Measurements from ENCODE around the gene LMF2. TPM values are rescaled to one million over a fixed set of nuclear protein-coding genes. Genes with fewer than 3 reads are reported as not detected.
A peak's percentile ranks its signal among the peaks of the same experiment; 100 is the strongest.

LMF2 gene
- total RNA-seq, 2 experiments from 2014 or later, result 119 to 132 TPM

- ATAC-seq, result no peak
- Mint-ChIP-seq H3K9me3 (ENCODE audit: insufficient read depth) (no peaks in the 10 kb centered on the region), H3K4me3 (no peak overlapping the region), H3K36me3 (ENCODE audit: low read depth) (peaks cover 8% of the 10 kb centered on the region), H3K27me3 (ENCODE audit: low read depth) (peaks cover 2% of the 10 kb centered on the region), H3K27ac (no peak overlapping the region), H3K4me1 (ENCODE audit: low read depth) (peaks cover 6% of the 10 kb centered on the region)
- POLR2A ChIA-PET, result interaction anchor here (0.9 kb wide), 1 partner anchor 52 kb away, joined by 3 read pairs; no protein-coding TSS in a partner anchor
- CTCF ChIA-PET, result interaction anchor here (1.0 to 1.8 kb wide), 2 partner anchors 32 to 119 kb away, joined by 3 to 4 read pairs; no protein-coding TSS in a partner anchor
- no peak for DNase-seq
Observed at GRCh38 chr22:50502096-50502495, 5.4 kb downstream of the LMF2 start.

DNA sequence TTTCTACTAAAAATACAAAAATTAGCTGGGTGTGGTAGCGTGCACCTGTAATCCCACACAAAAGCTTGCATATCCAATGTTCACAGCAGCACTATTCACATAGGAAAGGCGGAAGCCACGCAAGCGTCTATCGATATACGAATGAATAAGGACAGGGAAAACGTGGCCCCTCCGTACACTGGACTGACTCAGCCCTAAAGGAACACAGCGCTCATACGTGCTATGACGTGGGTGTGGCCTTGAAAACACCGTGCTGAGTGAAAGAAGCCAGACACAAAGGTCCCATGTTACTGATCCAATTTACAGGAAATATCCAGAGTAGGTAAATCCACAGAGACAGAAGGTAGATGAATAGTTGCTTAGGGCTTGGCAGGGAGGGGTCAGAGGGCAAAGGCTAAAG is 7.0 kb downstream of the LMF2 start:
- ATAC-seq, result no peak
- Mint-ChIP-seq H3K27ac (no peak overlapping the region), H3K9me3 (ENCODE audit: insufficient read depth) (no peaks in the 10 kb centered on the region), H3K36me3 (ENCODE audit: low read depth) (peaks cover 4% of the 10 kb centered on the region), H3K27me3 (ENCODE audit: low read depth) (peaks cover 3% of the 10 kb centered on the region), H3K4me3 (no peak overlapping the region), H3K4me1 (ENCODE audit: low read depth) (peaks cover 2% of the 10 kb centered on the region)
- no peak for DNase-seq
- POLR2A ChIA-PET, result interaction anchor here (0.7 kb wide), 1 partner anchor 121 kb away, joined by 3 read pairs; no protein-coding TSS in a partner anchor
- CTCF ChIA-PET, result interaction anchor here (1.0 to 1.8 kb wide), 5 partner anchors 25 to 249 kb away, joined by 3 to 9 read pairs (median 4); partner anchors contain the start of genes HDAC10 and SCO2

DNA sequence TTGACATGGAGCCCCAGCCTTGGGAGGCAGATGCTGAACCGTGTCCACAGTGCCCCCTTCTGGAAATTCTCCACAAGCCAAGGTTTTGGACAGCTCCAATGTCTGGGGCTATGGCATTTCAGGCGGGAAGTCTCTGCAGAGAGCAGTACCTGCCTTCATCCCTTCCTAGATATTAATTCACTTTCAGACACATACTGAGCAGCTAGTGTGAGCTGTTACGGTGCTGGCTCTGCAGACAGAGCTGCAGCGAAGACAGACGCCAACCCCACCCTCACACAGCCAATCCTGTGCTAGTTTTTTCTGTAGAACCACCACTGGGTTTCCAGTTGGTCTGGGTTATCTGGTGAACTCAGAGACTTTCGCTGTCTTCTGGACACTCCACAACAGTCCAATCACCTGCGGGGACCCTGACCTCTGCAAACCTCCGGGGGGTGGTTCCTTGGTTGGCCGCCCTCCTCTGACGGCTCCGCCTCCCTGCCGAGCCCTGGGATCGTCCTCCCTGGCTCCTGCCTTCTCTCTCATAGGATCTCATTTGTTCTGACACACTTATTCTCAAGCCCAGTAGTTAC is 9.1 kb downstream of the LMF2 start:
- no peak overlapping the region for H3K4me3 Mint-ChIP-seq
- peaks cover 3% of the 10 kb centered on the region for H3K27me3 Mint-ChIP-seq (ENCODE audit: low read depth)
- peaks cover 2% of the 10 kb centered on the region for H3K4me1 Mint-ChIP-seq (ENCODE audit: low read depth)
- ATAC-seq (peak; percentile 93), DNase-seq (peak; percentile 83)
- CTCF ChIA-PET, result interaction anchor here (0.6 to 3.4 kb wide), 25 partner anchors 10 to 257 kb away, joined by 3 to 26 read pairs (median 5); partner anchors contain the start of genes ADM2, HDAC10, LMF2 and NCAPH2
- POLR2A ChIA-PET, result interaction anchor here (0.6 to 2.1 kb wide), 9 partner anchors 9 to 248 kb away, joined by 3 to 7 read pairs (median 3); partner anchors contain the start of gene LMF2
- no peak overlapping the region for H3K27ac Mint-ChIP-seq
- H3K36me3 Mint-ChIP-seq (ENCODE audit: low read depth), result peaks cover 2% of the 10 kb centered on the region
- H3K9me3 Mint-ChIP-seq (ENCODE audit: insufficient read depth), result no peaks in the 10 kb centered on the region

DNA sequence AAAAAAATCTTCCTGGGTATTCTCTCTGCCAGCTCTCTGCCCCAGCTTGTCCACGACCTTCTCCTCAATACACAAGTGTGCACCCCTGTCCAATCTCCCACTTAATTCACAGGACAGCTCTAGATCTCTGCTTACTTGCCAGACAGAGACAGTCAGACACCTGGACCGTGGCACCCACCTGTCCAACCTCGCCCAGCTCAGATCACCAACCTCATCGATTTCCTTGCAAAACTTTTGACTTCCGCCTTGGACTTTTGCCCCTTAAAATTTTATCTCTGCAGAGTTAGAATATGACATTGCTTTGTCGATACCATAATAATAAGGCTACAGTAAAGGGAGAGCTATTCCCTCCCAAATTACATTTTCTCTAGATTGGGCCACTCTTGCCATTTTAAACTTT is 10.4 kb downstream of the LMF2 start:
- ATAC-seq (no peak), DNase-seq (no peak)
- no peaks in the 10 kb centered on the region for H3K9me3 Mint-ChIP-seq (ENCODE audit: insufficient read depth)
- peaks cover 2% of the 10 kb centered on the region for H3K4me1 Mint-ChIP-seq (ENCODE audit: low read depth)
- no peak overlapping the region for H3K4me3 Mint-ChIP-seq
- H3K27ac Mint-ChIP-seq, result no peak overlapping the region
- peaks cover 6% of the 10 kb centered on the region for H3K27me3 Mint-ChIP-seq (ENCODE audit: low read depth)
- ChIA-PET POLR2A (interaction anchor here (1.0 to 2.1 kb wide), 7 partner anchors 10 to 146 kb away, joined by 3 to 6 read pairs (median 3); partner anchors contain the start of gene LMF2), CTCF (interaction anchor here (1.0 to 3.4 kb wide), 16 partner anchors 11 to 255 kb away, joined by 3 to 26 read pairs (median 8); partner anchors contain the start of genes ADM2, HDAC10, LMF2 and NCAPH2)
- peaks cover under 1% of the 10 kb centered on the region for H3K36me3 Mint-ChIP-seq (ENCODE audit: low read depth)

DNA sequence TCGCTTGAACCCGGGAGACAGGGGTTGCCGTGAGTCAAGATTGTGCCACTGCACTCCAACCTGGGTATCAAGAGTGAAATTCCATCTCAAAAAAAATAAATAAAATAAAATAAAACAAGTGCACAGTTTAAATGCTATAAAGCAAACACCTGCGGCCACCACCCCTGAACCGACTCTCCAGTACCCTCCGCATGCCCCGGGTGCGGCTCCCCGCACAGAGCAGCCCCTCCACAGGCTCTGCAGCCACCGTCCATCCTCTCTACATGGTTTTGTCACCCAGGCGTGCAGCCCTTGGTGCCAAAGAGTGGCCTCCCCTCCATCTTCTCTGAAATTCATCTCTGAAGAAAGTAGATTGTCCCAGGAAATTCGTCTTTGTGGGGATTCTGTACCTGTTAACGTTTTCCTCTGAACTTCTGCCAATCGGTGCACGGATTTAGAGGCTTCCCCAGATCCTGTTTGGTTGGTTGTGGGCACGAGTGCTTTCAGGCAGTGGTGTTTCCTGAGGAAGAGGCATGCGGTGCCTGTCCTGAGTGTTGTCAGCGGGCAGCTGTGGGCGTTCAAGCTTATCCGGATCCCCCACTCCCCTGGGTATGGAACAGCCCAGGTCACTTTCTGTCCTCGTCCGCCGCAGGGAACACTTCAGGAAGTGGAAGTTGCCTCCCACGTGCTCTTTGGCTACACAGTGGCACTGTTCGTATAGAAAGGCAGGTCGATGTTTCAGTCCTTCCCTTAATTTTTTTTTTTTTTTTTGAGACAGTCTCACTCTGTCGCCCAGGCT is 16.8 kb downstream of the LMF2 start:
- Mint-ChIP-seq H3K27me3 (ENCODE audit: low read depth) (peaks cover 2% of the 10 kb centered on the region), H3K36me3 (ENCODE audit: low read depth) (no peaks in the 10 kb centered on the region), H3K9me3 (ENCODE audit: insufficient read depth) (no peaks in the 10 kb centered on the region), H3K4me3 (peak overlapping the region; percentile 25), H3K27ac (peak overlapping the region; percentile 34), H3K4me1 (ENCODE audit: low read depth) (peaks cover 8% of the 10 kb centered on the region)
- POLR2A ChIA-PET, result interaction anchor here (0.7 kb wide), 1 partner anchor 39 kb away, joined by 5 read pairs; no protein-coding TSS in a partner anchor
- DNase-seq (no peak), ATAC-seq (peak; percentile 42)
- CTCF ChIA-PET, result interaction anchor here (0.6 to 1.8 kb wide), 2 partner anchors 21 to 88 kb away, joined by 3 to 4 read pairs; no protein-coding TSS in a partner anchor

GRCh38 chr22:50489363-50490243 is 17.9 kb downstream of the LMF2 start:
- POLR2A ChIA-PET, result no interaction called here
- CTCF ChIA-PET, result no interaction called here
- H3K4me1 Mint-ChIP-seq (ENCODE audit: low read depth), result peaks cover 8% of the 10 kb centered on the region

GRCh38 chr22:50488886-50489285 is 18.6 kb downstream of the LMF2 start:
- Mint-ChIP-seq H3K36me3 (ENCODE audit: low read depth) (no peaks in the 10 kb centered on the region), H3K9me3 (ENCODE audit: insufficient read depth) (no peaks in the 10 kb centered on the region), H3K27me3 (ENCODE audit: low read depth) (peaks cover 2% of the 10 kb centered on the region), H3K4me3 (no peak overlapping the region), H3K27ac (no peak overlapping the region), H3K4me1 (ENCODE audit: low read depth) (peaks cover 8% of the 10 kb centered on the region)
- no peak for DNase-seq
- CTCF ChIA-PET, result no interaction called here
- no peak for ATAC-seq
- POLR2A ChIA-PET, result no interaction called here

More at GRCh38 chr22:50489363-50490243, 17.9 kb downstream of the LMF2 start:
- DNase-seq (no peak), ATAC-seq (no peak)
- no peaks in the 10 kb centered on the region for H3K36me3 Mint-ChIP-seq (ENCODE audit: low read depth)
- no peak overlapping the region for H3K27ac Mint-ChIP-seq
- H3K9me3 Mint-ChIP-seq (ENCODE audit: insufficient read depth), result no peaks in the 10 kb centered on the region
- no peak overlapping the region for H3K4me3 Mint-ChIP-seq
- H3K27me3 Mint-ChIP-seq (ENCODE audit: low read depth), result peaks cover 2% of the 10 kb centered on the region

DNA sequence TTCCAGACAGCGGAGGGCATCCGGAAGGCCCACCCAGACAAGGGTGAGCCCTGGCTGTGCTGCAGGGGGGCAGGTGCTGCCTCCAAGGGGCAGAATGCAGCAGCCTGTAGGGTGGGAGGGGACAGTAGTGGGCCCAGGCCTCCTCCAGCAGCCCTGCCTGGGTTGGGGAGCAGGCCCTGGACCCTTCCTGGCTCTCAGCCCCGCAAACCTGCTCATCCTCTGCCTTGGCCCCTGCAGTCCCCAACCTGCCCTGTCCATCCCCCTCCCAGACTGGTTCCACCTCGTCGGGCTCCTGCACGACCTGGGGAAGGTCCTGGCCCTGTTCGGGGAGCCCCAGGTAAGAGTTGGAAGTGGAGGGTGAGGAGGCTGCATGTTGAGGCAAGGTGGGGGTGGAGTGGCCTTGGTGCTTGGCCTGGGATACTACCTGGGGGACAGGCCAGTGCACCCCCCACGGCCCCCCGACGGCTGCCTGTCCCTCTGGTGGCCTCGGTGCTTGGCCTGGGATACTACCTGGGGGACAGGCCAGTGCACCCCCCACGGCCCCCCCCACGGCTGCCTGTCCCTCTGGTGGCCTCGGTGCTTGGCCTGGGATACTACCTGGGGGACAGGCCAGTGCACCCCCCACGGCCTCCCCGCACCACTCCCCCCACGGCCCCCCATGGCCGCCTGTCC is 19.4 kb downstream of the LMF2 start:
- DNase-seq, result no peak
- H3K27me3 Mint-ChIP-seq (ENCODE audit: low read depth), result peaks cover under 1% of the 10 kb centered on the region
- no peak overlapping the region for H3K4me3 Mint-ChIP-seq
- no peak for ATAC-seq
- peaks cover 8% of the 10 kb centered on the region for H3K4me1 Mint-ChIP-seq (ENCODE audit: low read depth)
- POLR2A ChIA-PET, result no interaction called here
- no peaks in the 10 kb centered on the region for H3K9me3 Mint-ChIP-seq (ENCODE audit: insufficient read depth)
- no peaks in the 10 kb centered on the region for H3K36me3 Mint-ChIP-seq (ENCODE audit: low read depth)
- no peak overlapping the region for H3K27ac Mint-ChIP-seq
- CTCF ChIA-PET, result no interaction called here

DNA sequence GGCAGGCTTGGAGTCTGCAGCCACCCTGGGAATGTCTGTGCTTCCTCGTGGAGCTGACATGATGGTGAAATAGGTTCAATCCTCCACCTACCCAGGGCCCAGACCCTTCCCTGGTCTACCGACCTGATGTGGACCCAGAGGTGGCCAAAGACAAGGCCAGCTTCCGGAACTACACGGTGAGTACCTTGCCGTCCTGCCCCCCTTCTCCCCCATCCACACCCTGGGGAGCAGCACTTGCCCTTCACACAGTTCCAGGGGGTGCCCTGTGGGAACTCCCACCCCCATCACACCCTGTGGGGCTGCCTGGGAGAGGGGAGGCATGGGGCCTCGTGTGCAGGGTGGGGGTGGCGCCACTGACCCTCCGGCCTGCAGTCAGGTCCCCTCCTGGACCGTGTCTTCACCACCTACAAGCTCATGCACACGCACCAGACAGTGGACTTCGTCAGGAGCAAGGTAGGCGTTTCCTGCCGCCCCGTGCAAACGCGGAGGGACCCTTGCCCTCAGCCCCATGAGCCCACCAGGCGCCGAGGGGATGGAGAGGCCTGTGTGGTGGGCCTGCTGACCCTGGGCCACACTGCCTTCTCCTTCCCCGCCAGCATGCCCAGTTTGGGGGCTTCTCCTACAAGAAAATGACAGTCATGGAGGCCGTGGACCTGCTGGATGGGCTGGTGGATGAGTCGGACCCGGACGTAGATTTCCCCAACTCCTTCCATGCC is 20.1 kb downstream of the LMF2 start:
- Mint-ChIP-seq H3K27ac (no peak overlapping the region), H3K27me3 (ENCODE audit: low read depth) (no peaks in the 10 kb centered on the region), H3K36me3 (ENCODE audit: low read depth) (no peaks in the 10 kb centered on the region), H3K4me1 (ENCODE audit: low read depth) (peaks cover 8% of the 10 kb centered on the region), H3K9me3 (ENCODE audit: insufficient read depth) (no peaks in the 10 kb centered on the region), H3K4me3 (no peak overlapping the region)
- DNase-seq (no peak), ATAC-seq (no peak)
- CTCF ChIA-PET, result no interaction called here
- POLR2A ChIA-PET, result no interaction called here

GRCh38 chr22:50486561-50487289 is 20.8 kb downstream of the LMF2 start, which contains the start of gene MIOX:
TSS of gene MIOX (plus strand) at chr22:50486859. CDS start at chr22:50486898, 39 bp downstream.
- no peak for ATAC-seq
- H3K4me3 Mint-ChIP-seq, result no peak within 1 kb of the TSS
- peak within 1 kb of the TSS; percentile 27 for H3K27ac Mint-ChIP-seq
- no peak for DNase-seq
- H3K9me3 Mint-ChIP-seq (ENCODE audit: insufficient read depth), result no peaks in the 10 kb centered on the region
- H3K27me3 Mint-ChIP-seq (ENCODE audit: low read depth), result no peaks in the 10 kb centered on the region
- ChIA-PET CTCF (interaction anchor here (1.3 kb wide), 1 partner anchor 11 kb away, joined by 4 read pairs; no protein-coding TSS in a partner anchor), POLR2A (no interaction called here)
- peaks cover 8% of the 10 kb centered on the region for H3K4me1 Mint-ChIP-seq (ENCODE audit: low read depth)
- H3K36me3 Mint-ChIP-seq (ENCODE audit: low read depth), result no peaks in the 10 kb centered on the region
